AG04449 (cell line): Measurements from ENCODE around the gene CDK11A.

Source experiments
- CTCF ChIA-PET: fragments of 350-600 bp; formaldehyde crosslinking; extraction: SDS; loops from one replicate; lab custom pipeline; 2021; ENCODE audit warnings: antibody characterized with exemption; lab: Yijun Ruan, JAX
- POLR2A ChIA-PET: fragments of 400-600, 350-600 bp; formaldehyde crosslinking; extraction: SDS; loops from one replicate; lab custom pipeline; 2020; ENCODE audit warnings: antibody characterized with exemption, inconsistent platforms; lab: Yijun Ruan, JAX
- DNase-seq: peaks from one replicate; pipeline ENCODE4 v3.0.0-alpha.2; 2010; ENCODE audit warnings: low read depth, low spot score
- H3K4me3 ChIP-seq: 2 replicates; pipeline ENCODE4 v1.5.1; 2011; ENCODE audit warnings: low read depth, mild to moderate bottlenecking, control low read depth, low read length
- CTCF ChIP-seq: IDR thresholded peaks from one replicate; pipeline ENCODE4 v1.5.1; 2011; ENCODE audit warnings: mild to moderate bottlenecking, moderate library complexity, low read length, control low read depth, inconsistent platforms; ENCODE audit not compliant: insufficient read depth; ENCODE audit errors: missing control alignments

CDK11A gene

GRCh38 chr1:1672181-1672965 lies 51.8 kb downstream of the CDK11A start:
- no peak for DNase-seq
- ChIA-PET POLR2A (no interaction called here), CTCF (no interaction called here)
- TF ChIP-seq CTCF = no peak
- no peak overlapping the region for H3K4me3 ChIP-seq

GRCh38 chr1:1671365-1672119 lies 52.6 kb downstream of the CDK11A start:
- TF ChIP-seq CTCF = no peak
- ChIA-PET CTCF (no interaction called here), POLR2A (no interaction called here)
- no peak for DNase-seq
- H3K4me3 ChIP-seq = no peak overlapping the region

- CTCF ChIA-PET = no interaction called here
- DNase-seq = no peak
- TF ChIP-seq CTCF = no peak
Observed at GRCh38 chr1:1670866-1671265, 53.3 kb downstream of the CDK11A start.

GRCh38 chr1:1669468-1670440 lies 54.4 kb downstream of the CDK11A start:
- POLR2A ChIA-PET = no interaction called here
- CTCF ChIA-PET = no interaction called here

More at GRCh38 chr1:1670866-1671265, 53.3 kb downstream of the CDK11A start:
- POLR2A ChIA-PET = no interaction called here
- no peak overlapping the region for H3K4me3 ChIP-seq

GRCh38 chr1:1666526-1666925 lies 57.6 kb downstream of the CDK11A start:
- ChIA-PET CTCF (interaction anchor here (0.9 to 1.5 kb wide), 2 partner anchors 12 to 16 kb away, joined by 3 to 5 read pairs; no protein-coding TSS in a partner anchor), POLR2A (no interaction called here)
- TF ChIP-seq CTCF = no peak
- no peak for DNase-seq
- H3K4me3 ChIP-seq = no peak overlapping the region

More at GRCh38 chr1:1669468-1670440, 54.4 kb downstream of the CDK11A start:
- no peak for DNase-seq
- no peak for TF ChIP-seq CTCF
- no peak overlapping the region for H3K4me3 ChIP-seq
